ENCODE measurements around the gene SIRT1. TPM values are rescaled to one million over a fixed set of nuclear protein-coding genes. Genes with fewer than 3 reads are reported as not detected.
"Not testable (repeated sequence)": the region's sequence is repeated elsewhere in the genome, so short reads cannot be mapped to it uniquely, and the experiment has no call there.

Gene SIRT1
- 6.7 TPM for polyA plus RNA-seq (2013, experiment 1 of 2)
- polyA plus RNA-seq (2013, experiment 2 of 2) = 8.2 TPM

- DNase-seq = peak; percentile 96
- Histone ChIP-seq H2BK15ac (ENCODE audit: low read depth, poor library complexity, severe bottlenecking) (peak within 1 kb of the TSS; percentile 98), H2BK12ac (ENCODE audit: low read length in 2 of 2) (peak within 1 kb of the TSS in 1 of 2 experiments; percentile 14), H3K18ac (ENCODE audit: low read depth in 1 of 2, low read length in 2 of 2) (peak within 1 kb of the TSS; percentile 96 to 98), H2AFZ (ENCODE audit: low read depth, low read length) (peak within 1 kb of the TSS; percentile 76), H3K9ac (ENCODE audit: low read length) (peak within 1 kb of the TSS; percentile 93), H3K9me3 (ENCODE audit: control insufficient read depth, low read length) (no peaks in the 10 kb centered on the region), H3K4me3 (ENCODE audit: insufficient read depth in 1 of 2, low read depth in 1 of 2, low read length in 2 of 2) (peak within 1 kb of the TSS; percentile 77 to 79), H3K27me3 (ENCODE audit: control insufficient read depth in 1 of 2, insufficient read depth in 1 of 2, low read length in 2 of 2) (no peaks in the 10 kb centered on the region), H2BK5ac (ENCODE audit: low read depth, low read length, poor library complexity, severe bottlenecking) (peak within 1 kb of the TSS; percentile 94), H2BK120ac (ENCODE audit: low read depth, low read length) (peak within 1 kb of the TSS; percentile 95), H3K4ac (ENCODE audit: low read depth in 1 of 2, low read length in 2 of 2) (peak within 1 kb of the TSS; percentile 87 to 93), H3K36me3 (ENCODE audit: control insufficient read depth in 1 of 2, insufficient read depth in 2 of 2, low read depth in 1 of 2, low read length in 2 of 2) (peaks cover 5 to 25% of the 10 kb centered on the region in 2 experiments), H3K79me1 (replicated peaks; ENCODE audit: low read length, poor library complexity, severe bottlenecking) (peaks cover 1% of the 10 kb centered on the region), H3K23ac (ENCODE audit: low read length in 2 of 2) (no peak within 1 kb of the TSS), H4K8ac (ENCODE audit: low read length) (peak within 1 kb of the TSS; percentile 92), H4K91ac (ENCODE audit: low read length) (peak within 1 kb of the TSS; percentile 75), H3K4me2 (ENCODE audit: low read length, poor library complexity, severe bottlenecking) (peak within 1 kb of the TSS; percentile 71), H3K27ac (ENCODE audit: low read length, poor library complexity, severe bottlenecking) (peak within 1 kb of the TSS; percentile 78), H2AK5ac (ENCODE audit: low read length, severe bottlenecking) (no peak within 1 kb of the TSS), H3K4me1 (ENCODE audit: control insufficient read depth, insufficient read depth, low read depth, low read length) (peaks cover 7% of the 10 kb centered on the region), H3K14ac (ENCODE audit: low read length in 2 of 2) (peak within 1 kb of the TSS in 1 of 2 experiments; percentile 93)
- under 1% methylated on average over 58 of the region's 62 CpGs for WGBS
These were observed at the start of gene SIRT1 for GRCh38 chr10:67884313-67884841. Gene SIRT1, plus strand, starts transcription at chr10:67884656. Its CDS starts 66 bp downstream, at chr10:67884722.

- H2AFZ ChIP-seq (ENCODE audit: low read depth, low read length); H2BK5ac ChIP-seq (ENCODE audit: low read depth, low read length, poor library complexity, severe bottlenecking); H2AK5ac ChIP-seq (ENCODE audit: low read length, severe bottlenecking); H3K4me1 ChIP-seq (ENCODE audit: control insufficient read depth, insufficient read depth, low read depth, low read length); H3K18ac ChIP-seq (ENCODE audit: low read depth in 1 of 2, low read length in 2 of 2); H3K9ac ChIP-seq (ENCODE audit: low read length); H2BK15ac ChIP-seq (ENCODE audit: low read depth, poor library complexity, severe bottlenecking); H3K4me2 ChIP-seq (ENCODE audit: low read length, poor library complexity, severe bottlenecking); H2BK120ac ChIP-seq (ENCODE audit: low read depth, low read length); H3K23ac ChIP-seq (ENCODE audit: low read length in 2 of 2); H3K27ac ChIP-seq (ENCODE audit: low read length, poor library complexity, severe bottlenecking); H3K4ac ChIP-seq (ENCODE audit: low read depth in 1 of 2, low read length in 2 of 2); H3K9me3 ChIP-seq (ENCODE audit: control insufficient read depth, low read length); H4K91ac ChIP-seq (ENCODE audit: low read length); H2BK12ac ChIP-seq (ENCODE audit: low read length in 2 of 2); H3K36me3 ChIP-seq (ENCODE audit: control insufficient read depth in 1 of 2, insufficient read depth in 2 of 2, low read depth in 1 of 2, low read length in 2 of 2); H3K79me1 ChIP-seq (replicated peaks; ENCODE audit: low read length, poor library complexity, severe bottlenecking); DNase-seq; H3K27me3 ChIP-seq (ENCODE audit: control insufficient read depth in 1 of 2, insufficient read depth in 1 of 2, low read length in 2 of 2); H4K8ac ChIP-seq (ENCODE audit: low read length); H3K14ac ChIP-seq (ENCODE audit: low read length in 2 of 2); H3K4me3 ChIP-seq (ENCODE audit: insufficient read depth in 1 of 2, low read depth in 1 of 2, low read length in 2 of 2): not testable (repeated sequence)
- 84% methylated on average over 4 of the region's 6 CpGs for WGBS
These were observed 48.7 kb upstream of the SIRT1 start for GRCh38 chr10:67835541-67836394.

GRCh38 chr10:67836488-67836887 is 48.0 kb upstream of the SIRT1 start:
- no peak overlapping the region for H2BK120ac ChIP-seq (ENCODE audit: low read depth, low read length)
- no peaks in the 10 kb centered on the region for H3K36me3 ChIP-seq (ENCODE audit: control insufficient read depth in 1 of 2, insufficient read depth in 2 of 2, low read depth in 1 of 2, low read length in 2 of 2)
- no peak overlapping the region for H4K8ac ChIP-seq (ENCODE audit: low read length)
- no peaks in the 10 kb centered on the region for H3K4me1 ChIP-seq (ENCODE audit: control insufficient read depth, insufficient read depth, low read depth, low read length)
- no CpG with 5 or more reads among the region's 2 CpGs for WGBS
- H3K27me3 ChIP-seq (ENCODE audit: control insufficient read depth in 1 of 2, insufficient read depth in 1 of 2, low read length in 2 of 2) = no peaks in the 10 kb centered on the region
- no peak overlapping the region for H2AFZ ChIP-seq (ENCODE audit: low read depth, low read length)
- no peak overlapping the region for H3K9ac ChIP-seq (ENCODE audit: low read length)
- no peak overlapping the region for H3K23ac ChIP-seq (ENCODE audit: low read length in 2 of 2)
- H3K4ac ChIP-seq (ENCODE audit: low read depth in 1 of 2, low read length in 2 of 2) = no peak overlapping the region
- no peak overlapping the region for H2BK5ac ChIP-seq (ENCODE audit: low read depth, low read length, poor library complexity, severe bottlenecking)
- H2BK15ac ChIP-seq (ENCODE audit: low read depth, poor library complexity, severe bottlenecking) = no peak overlapping the region
- H2BK12ac ChIP-seq (ENCODE audit: low read length in 2 of 2) = no peak overlapping the region
- no peak overlapping the region for H3K27ac ChIP-seq (ENCODE audit: low read length, poor library complexity, severe bottlenecking)
- no peak overlapping the region for H3K18ac ChIP-seq (ENCODE audit: low read depth in 1 of 2, low read length in 2 of 2)
- no peak overlapping the region for H2AK5ac ChIP-seq (ENCODE audit: low read length, severe bottlenecking)
- DNase-seq = no peak
- H3K4me3 ChIP-seq (ENCODE audit: insufficient read depth in 1 of 2, low read depth in 1 of 2, low read length in 2 of 2) = no peak overlapping the region
- H3K9me3 ChIP-seq (ENCODE audit: control insufficient read depth, low read length) = peaks cover under 1% of the 10 kb centered on the region
- H4K91ac ChIP-seq (ENCODE audit: low read length) = no peak overlapping the region
- H3K4me2 ChIP-seq (ENCODE audit: low read length, poor library complexity, severe bottlenecking) = no peak overlapping the region
- H3K14ac ChIP-seq (ENCODE audit: low read length in 2 of 2) = no peak overlapping the region
- H3K79me1 ChIP-seq (replicated peaks; ENCODE audit: low read length, poor library complexity, severe bottlenecking) = no peaks in the 10 kb centered on the region

- Histone ChIP-seq H2BK12ac (ENCODE audit: low read length in 2 of 2) (no peak overlapping the region), H3K79me1 (replicated peaks; ENCODE audit: low read length, poor library complexity, severe bottlenecking) (no peaks in the 10 kb centered on the region), H2AK5ac (ENCODE audit: low read length, severe bottlenecking) (no peak overlapping the region), H3K9me3 (ENCODE audit: control insufficient read depth, low read length) (peaks cover 5% of the 10 kb centered on the region), H2BK120ac (ENCODE audit: low read depth, low read length) (no peak overlapping the region), H3K4me3 (ENCODE audit: insufficient read depth in 1 of 2, low read depth in 1 of 2, low read length in 2 of 2) (no peak overlapping the region), H4K91ac (ENCODE audit: low read length) (no peak overlapping the region), H3K9ac (ENCODE audit: low read length) (peak overlapping the region; percentile 67), H2BK5ac (ENCODE audit: low read depth, low read length, poor library complexity, severe bottlenecking) (no peak overlapping the region), H2AFZ (ENCODE audit: low read depth, low read length) (no peak overlapping the region), H3K4me2 (ENCODE audit: low read length, poor library complexity, severe bottlenecking) (no peak overlapping the region), H3K23ac (ENCODE audit: low read length in 2 of 2) (no peak overlapping the region), H3K27me3 (ENCODE audit: control insufficient read depth in 1 of 2, insufficient read depth in 1 of 2, low read length in 2 of 2) (no peaks in the 10 kb centered on the region), H2BK15ac (ENCODE audit: low read depth, poor library complexity, severe bottlenecking) (no peak overlapping the region), H3K14ac (ENCODE audit: low read length in 2 of 2) (no peak overlapping the region), H3K4me1 (ENCODE audit: control insufficient read depth, insufficient read depth, low read depth, low read length) (no peaks in the 10 kb centered on the region), H3K18ac (ENCODE audit: low read depth in 1 of 2, low read length in 2 of 2) (no peak overlapping the region), H4K8ac (ENCODE audit: low read length) (no peak overlapping the region), H3K27ac (ENCODE audit: low read length, poor library complexity, severe bottlenecking) (no peak overlapping the region), H3K36me3 (ENCODE audit: control insufficient read depth in 1 of 2, insufficient read depth in 2 of 2, low read depth in 1 of 2, low read length in 2 of 2) (no peaks in the 10 kb centered on the region), H3K4ac (ENCODE audit: low read depth in 1 of 2, low read length in 2 of 2) (no peak overlapping the region)
- WGBS = no CpG with 5 or more reads among the region's 1 CpG
- DNase-seq = no peak
These were observed 47.5 kb upstream of the SIRT1 start for GRCh38 chr10:67836972-67837371.

All from mesenchymal stem cell (in vitro differentiated cells and primary cell).